BJ (cell line): ENCODE measurements around the gene MOK. TPM values are rescaled to one million over a fixed set of nuclear protein-coding genes. Genes with fewer than 3 reads are reported as not detected.

ENCODE experiments used
- CTCF ChIA-PET: fragments of 350-600 bp; formaldehyde crosslinking; extraction: SDS; loops from one replicate; lab custom pipeline; 2021; ENCODE audit warnings: antibody characterized with exemption, inconsistent platforms; lab: Yijun Ruan, JAX
- POLR2A ChIA-PET: fragments of 300-600 bp; sonication (Branson Sonifier 250); formaldehyde crosslinking; extraction: SDS; loops from one replicate; lab custom pipeline; 2021; ENCODE audit warnings: antibody characterized with exemption; lab: Charles Lee
- DNase-seq: peaks from one replicate; pipeline ENCODE4 v3.0.0-alpha.2; 2011; ENCODE audit warnings: low read depth
- H3K27me3 ChIP-seq: 2 replicates; pipeline ENCODE4 v1.6.0; 2011; ENCODE audit warnings: low read length; ENCODE audit not compliant: control insufficient read depth, insufficient read depth
- H3K36me3 ChIP-seq: 2 replicates; pipeline ENCODE4 v1.5.1; 2011; ENCODE audit warnings: low read length; ENCODE audit not compliant: control insufficient read depth, insufficient read depth
- H3K4me3 ChIP-seq: 2 replicates; pipeline ENCODE4 v1.5.1; 2011; ENCODE audit warnings: low read depth, mild to moderate bottlenecking, control low read depth, low read length
- CTCF ChIP-seq: IDR thresholded peaks from 2 replicates; pipeline ENCODE4 v1.5.1; 2011; ENCODE audit warnings: low read depth, mild to moderate bottlenecking, control low read depth, inconsistent platforms, low read length, moderate library complexity; ENCODE audit not compliant: insufficient read depth
- polyA plus RNA-seq: library from polyadenylated mRNA; depleted of rRNA; stranded (reverse); fragments of >200 nt; gene quantifications from 2 replicates; pipeline ENCODE4 v1.2.3, GENCODE V29; 2011

The MOK gene
- polyA plus RNA-seq, 1 experiment = 26.0 TPM

DNA sequence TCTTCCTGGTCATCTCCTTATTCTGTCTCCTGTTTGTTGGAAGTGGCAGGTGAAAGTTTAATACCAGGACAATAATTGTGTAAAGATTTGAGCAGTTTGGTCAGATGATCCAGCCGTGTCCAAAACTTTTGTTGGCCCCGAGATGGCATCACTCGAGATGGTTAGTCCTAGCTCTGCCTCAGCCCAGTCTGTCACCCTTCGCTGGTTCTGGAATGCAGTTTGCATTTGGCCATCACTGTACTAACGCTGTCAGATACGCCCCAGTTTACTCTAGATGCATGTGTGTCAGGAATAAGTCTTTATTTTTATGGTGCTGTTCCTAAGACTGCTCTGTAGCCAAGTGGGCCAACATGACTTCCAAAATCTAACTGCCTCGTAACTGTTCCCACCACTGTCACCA, 79.6 kb downstream of the MOK start:
- no peaks in the 10 kb centered on the region for H3K27me3 ChIP-seq
- H3K4me3 ChIP-seq = no peak overlapping the region
- ChIA-PET POLR2A (no interaction called here), CTCF (interaction anchor here (1.0 kb wide), 1 partner anchor 91 kb away, joined by 3 read pairs; no protein-coding TSS in a partner anchor)
- no peak for TF ChIP-seq CTCF
- no peak for DNase-seq
- H3K36me3 ChIP-seq = peaks cover 7% of the 10 kb centered on the region

DNA sequence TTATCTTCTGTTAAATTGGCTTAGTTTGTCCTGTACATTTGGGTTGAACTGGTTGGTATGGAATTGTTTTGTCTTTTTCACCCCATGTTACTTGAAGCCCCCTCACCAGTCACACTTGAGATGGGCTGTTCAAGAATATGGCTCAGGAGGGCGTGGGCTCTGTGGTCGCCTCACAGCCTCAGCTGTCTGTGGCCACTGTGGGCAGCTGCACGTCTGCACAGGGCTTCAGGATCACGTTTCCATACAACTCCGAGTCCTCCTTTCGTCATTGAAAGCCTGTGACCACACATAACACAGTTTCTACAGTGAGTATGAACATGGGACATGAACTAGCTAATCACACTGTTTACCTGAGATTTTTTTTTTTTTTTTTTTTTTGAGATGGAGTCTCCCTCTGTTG, 81.3 kb downstream of the MOK start:
- Histone ChIP-seq H3K36me3 (peaks cover 9% of the 10 kb centered on the region), H3K27me3 (no peaks in the 10 kb centered on the region), H3K4me3 (no peak overlapping the region)
- CTCF ChIA-PET = interaction anchor here (0.6 to 1.2 kb wide), 2 partner anchors 31 to 41 kb away, joined by 3 to 4 read pairs; no protein-coding TSS in a partner anchor
- POLR2A ChIA-PET = no interaction called here
- no peak for TF ChIP-seq CTCF
- no peak for DNase-seq

DNA sequence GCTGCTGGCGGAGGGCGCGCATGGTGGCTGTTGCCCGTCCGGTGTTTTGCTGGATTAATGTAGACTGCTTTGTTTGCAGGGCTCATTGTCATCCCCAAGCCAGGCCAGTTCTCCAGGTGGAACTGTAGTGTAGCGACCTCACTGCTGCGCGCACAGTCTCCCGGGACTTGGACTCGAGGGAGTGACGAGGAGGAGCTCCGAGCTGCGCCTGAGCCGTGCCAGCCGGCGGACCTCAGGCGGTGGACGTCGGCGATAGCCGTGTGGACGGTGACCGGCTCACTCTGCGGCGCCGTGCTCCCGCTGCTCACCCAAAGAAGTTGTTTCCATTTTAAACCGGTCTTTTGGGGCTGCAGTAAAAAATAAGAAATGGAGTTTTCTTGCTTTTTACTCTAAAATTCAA, 82.2 kb downstream of the MOK start:
- CTCF ChIA-PET = no interaction called here

GRCh38 chr14:102222009-102222575, 82.9 kb downstream of the MOK start:
- no peak for TF ChIP-seq CTCF
- Histone ChIP-seq H3K36me3 (peaks cover 10% of the 10 kb centered on the region), H3K27me3 (no peaks in the 10 kb centered on the region), H3K4me3 (no peak overlapping the region)
- ChIA-PET POLR2A (no interaction called here), CTCF (interaction anchor here (1.1 kb wide), 1 partner anchor 15 kb away, joined by 3 read pairs; no protein-coding TSS in a partner anchor)
- DNase-seq = no peak

More for the DNA sequence above, 82.2 kb downstream of the MOK start:
- no peak overlapping the region for H3K4me3 ChIP-seq
- POLR2A ChIA-PET = no interaction called here
- TF ChIP-seq CTCF = no peak
- peaks cover 9% of the 10 kb centered on the region for H3K36me3 ChIP-seq
- no peak for DNase-seq
- no peaks in the 10 kb centered on the region for H3K27me3 ChIP-seq

DNA sequence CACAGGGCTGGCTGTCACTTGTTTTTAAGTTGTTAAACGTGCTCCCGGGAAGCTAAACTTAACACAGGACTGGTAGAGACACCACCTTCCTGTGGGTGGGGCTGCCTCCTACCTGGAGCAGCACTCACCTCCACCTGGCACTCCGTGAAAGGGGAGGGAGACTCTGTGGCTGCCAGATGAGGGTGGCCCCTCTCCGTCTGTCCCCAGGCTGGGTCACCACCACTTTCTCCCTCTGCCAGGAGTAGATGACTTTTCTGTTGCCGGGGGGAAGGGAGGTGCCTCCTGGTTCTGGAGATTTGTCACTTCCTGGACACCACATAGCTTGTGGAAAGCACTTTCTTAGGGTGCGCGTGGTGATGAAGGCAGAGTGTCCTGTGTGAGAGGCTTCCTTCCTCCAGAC, 83.9 kb downstream of the MOK start:
- POLR2A ChIA-PET = no interaction called here
- DNase-seq = no peak

More for the DNA sequence above, 83.9 kb downstream of the MOK start:
- TF ChIP-seq CTCF = no peak
- Histone ChIP-seq H3K27me3 (no peaks in the 10 kb centered on the region), H3K4me3 (no peak overlapping the region), H3K36me3 (peaks cover 10% of the 10 kb centered on the region)
- CTCF ChIA-PET = interaction anchor here (1.1 kb wide), 2 partner anchors 16 to 93 kb away, joined by 3 to 4 read pairs; no protein-coding TSS in a partner anchor
